Left kidney (tissue), 8 donors: ENCODE results near the gene GP5. TPM values are rescaled to one million over a fixed set of nuclear protein-coding genes. Genes with fewer than 3 reads are reported as not detected.

Experiments used
- DNase-seq: peaks from one replicate; pipeline ENCODE4 v3.0.0-alpha.2; 2013
- long read RNA-seq, 8 donors: transcript quantifications; one replicate each; lab custom pipeline, GENCODE V29; 2026
- polyA plus RNA-seq: library from polyadenylated mRNA; unstranded; fragments of 120-200 nt; gene quantifications from one replicate; pipeline ENCODE4 v1.2.1, GENCODE V29; 2013; ENCODE audit not compliant: insufficient read length

The GP5 gene
- 0.40 TPM for polyA plus RNA-seq
- long read RNA-seq, donor 1, partial matches to known transcripts, result 0 of 1 reads
- long read RNA-seq, donor 1, other reads (novel, unspliced or antisense), result 0 of 1 reads
- long read RNA-seq, donor 2, result 0 reads
- long read RNA-seq, donor 3, result 0 reads
- long read RNA-seq, donor 4, result 0 reads
- long read RNA-seq, donor 5, result 0 reads
- long read RNA-seq, donor 6, result 0 reads
- long read RNA-seq, donor 7, partial matches to known transcripts, result 0 of 2 reads
- long read RNA-seq, donor 7, other reads (novel, unspliced or antisense), result 0 of 2 reads
- long read RNA-seq, donor 8, result 0 reads

DNA sequence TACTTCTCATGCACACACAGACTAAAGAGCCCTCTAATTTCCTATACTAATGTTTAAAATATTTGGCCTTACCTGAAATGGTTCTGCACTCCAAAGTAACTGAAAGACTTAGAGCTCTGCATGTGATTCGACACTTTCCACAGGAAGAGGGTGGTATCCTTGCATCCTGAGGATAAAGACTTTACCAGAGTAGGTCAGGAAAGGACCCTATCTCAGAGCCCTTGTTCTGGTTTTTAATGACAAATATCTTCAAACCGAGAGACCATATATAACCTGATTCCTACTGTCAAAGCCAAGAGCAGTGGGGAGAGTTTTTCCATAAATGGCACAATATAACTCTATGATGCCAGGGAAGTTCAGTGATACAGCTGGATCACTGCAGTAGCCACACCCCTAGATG, at the start of gene GP5:
Gene GP5 (minus strand): TSS at position 101 of the 400 bp plus-strand sequence. CDS start 984 bp downstream, outside the sequence.
- no peak for DNase-seq

DNA sequence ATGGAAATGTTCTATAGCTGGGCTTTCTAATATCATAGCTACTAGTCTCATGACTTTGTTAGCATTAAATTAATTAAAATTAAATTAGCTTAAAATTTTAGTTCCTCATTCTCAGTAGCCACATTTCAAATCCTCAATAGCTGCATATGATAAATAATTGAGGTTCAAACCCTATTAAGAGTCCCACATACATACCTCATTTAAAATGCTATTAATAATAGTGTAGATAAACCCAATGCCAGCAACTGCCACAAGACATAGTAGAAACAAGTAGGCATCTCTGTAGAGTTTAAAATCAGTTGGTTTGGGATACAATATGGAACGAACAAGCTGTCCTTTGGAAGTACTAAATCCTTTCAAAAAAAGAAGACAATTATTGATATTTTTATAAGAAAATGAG, 48.6 kb upstream of the GP5 start:
- DNase-seq, result no peak

DNA sequence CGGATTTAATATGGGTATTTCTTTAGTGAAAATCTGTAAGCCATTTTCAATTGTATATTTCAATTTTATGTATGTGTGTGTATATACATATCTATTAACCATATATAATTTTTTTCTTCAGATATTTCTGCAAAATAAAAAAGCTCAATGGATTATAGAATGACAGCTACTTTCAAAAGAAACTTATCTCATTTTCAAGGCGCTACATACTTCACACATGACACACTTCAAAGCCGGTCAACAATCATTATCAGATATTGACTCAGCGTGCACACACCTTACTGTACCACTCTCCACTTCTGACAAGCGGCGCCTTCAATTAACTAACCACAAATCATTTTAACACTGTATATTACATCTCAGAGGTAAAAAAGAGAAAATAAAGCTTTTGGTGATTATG, 48.1 kb upstream of the GP5 start:
- no peak for DNase-seq

DNA sequence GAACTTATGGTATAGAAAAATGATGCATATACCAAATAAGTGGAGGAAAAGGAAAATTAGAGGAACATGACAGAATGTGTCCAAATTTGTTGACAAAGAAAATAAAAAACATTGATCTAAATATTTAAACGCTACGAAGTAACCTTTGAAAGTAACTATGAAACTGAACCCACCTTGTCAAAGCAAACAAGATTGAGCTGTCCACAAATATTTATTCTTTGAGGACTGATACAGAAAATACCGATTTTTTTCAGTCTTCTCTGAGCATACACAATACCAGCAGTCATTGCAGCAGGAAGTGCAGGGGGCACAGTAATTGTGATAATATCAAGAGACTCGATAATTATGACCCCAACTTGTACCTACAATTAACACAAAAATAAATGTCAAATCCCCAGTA, 47.7 kb upstream of the GP5 start:
- DNase-seq, result no peak

- DNase-seq, result no peak
Observed at GRCh38 chr3:194446172-194446571, 47.1 kb upstream of the GP5 start.

GRCh38 chr3:194443901-194444300, 44.8 kb upstream of the GP5 start:
- no peak for DNase-seq

- no peak for DNase-seq
Observed at GRCh38 chr3:194440756-194441155, 41.7 kb upstream of the GP5 start.

GRCh38 chr3:194439881-194440550, 41.0 kb upstream of the GP5 start:
- DNase-seq, result no peak

DNA sequence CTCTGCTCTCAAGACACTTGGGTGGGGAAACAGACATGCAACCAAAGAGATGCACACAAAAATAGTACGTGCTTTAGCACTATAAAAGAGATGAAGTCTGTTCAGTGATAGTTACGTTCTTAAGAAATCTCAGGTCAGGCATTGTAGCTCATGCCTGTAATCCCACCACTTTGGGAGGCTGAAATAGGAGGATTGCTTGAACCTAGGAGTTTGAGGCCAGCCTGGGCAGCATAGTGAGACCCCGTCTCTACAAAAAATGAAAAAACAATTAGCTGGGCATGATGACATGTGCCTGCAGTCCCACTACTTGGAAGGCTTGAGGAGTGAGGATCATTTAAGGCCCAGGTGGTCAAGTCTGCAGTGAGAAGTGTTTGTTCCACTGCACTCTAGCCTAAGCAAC, 35.4 kb upstream of the GP5 start:
- no peak for DNase-seq

- no peak for DNase-seq
Observed at GRCh38 chr3:194431554-194431953, 32.5 kb upstream of the GP5 start.

GRCh38 chr3:194425399-194425798, 26.3 kb upstream of the GP5 start:
- DNase-seq, result no peak

DNA sequence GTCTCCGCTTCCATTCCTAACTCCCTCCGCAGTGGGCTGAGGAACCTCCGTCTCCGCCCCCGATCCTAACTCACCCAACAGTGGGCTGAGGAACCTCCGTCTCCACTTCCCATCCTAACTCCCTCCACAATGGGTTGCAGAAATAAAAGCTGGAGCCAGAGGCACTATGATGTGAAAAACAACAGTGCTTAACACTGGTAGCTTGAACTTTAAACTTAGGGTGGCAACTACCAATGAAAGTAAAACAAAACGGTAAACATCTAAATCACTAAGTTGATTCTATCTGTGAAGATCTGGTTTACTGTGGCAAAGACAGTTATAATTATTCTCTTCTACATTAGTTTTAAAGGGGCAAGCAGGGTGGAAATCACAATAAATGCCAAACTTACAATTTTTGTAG, 25.9 kb upstream of the GP5 start:
- no peak for DNase-seq

GRCh38 chr3:194424373-194424772, 25.3 kb upstream of the GP5 start:
- DNase-seq, result no peak

DNA sequence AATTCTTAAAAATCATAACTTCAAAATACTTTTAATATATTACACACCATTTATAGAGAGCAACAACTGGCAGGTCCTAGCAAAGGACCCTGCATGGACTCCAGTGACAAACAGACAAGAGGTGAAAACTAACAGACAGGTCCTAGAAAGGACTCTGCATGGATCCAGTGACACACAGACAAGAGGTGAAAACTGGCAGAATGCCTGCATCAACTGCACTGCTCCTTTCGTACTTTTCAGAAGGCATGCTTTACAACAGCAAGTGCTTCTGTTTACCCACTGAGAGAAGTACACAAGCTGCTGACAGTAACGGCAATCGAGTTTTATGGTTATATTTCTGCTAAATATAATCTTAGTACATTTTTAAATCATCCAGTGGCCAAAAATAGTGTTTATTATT, 24.3 kb upstream of the GP5 start:
- no peak for DNase-seq

DNA sequence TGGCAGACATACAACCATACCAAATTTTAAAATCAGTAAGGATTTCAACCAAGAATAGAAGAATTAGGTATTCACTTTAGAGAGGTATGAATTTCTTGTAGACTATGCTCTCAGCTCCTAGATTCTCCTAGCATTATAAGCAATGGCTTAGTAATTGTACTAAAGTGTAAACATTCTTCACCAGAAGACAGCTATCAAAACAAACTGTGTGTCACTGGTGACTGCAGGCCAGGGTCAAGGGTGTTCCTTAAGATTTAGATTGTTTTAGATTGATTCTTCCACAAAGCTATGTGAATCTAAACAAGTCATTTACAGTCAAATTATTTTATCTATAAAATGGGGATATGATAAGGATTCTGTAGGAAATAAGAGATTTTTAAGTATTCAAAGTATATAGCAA, 23.1 kb upstream of the GP5 start:
- no peak for DNase-seq

DNA sequence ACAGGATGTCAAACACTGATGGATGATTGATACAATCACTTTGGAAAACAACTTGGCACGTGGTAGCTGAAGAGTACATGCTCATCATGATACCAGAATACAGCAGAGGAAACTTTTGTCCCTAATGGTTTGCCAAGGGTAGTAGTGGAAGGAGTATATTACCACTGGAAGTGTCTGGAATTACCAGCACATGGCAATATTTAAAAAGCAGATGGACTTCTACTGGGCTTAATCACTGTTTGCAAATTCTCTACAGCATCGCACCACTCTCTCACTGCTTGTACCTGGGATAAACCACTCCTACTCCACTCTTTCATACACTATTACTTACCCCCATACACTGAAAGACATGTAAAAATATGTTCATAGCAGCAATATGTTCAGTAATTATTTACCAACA, 19.6 kb upstream of the GP5 start:
- DNase-seq, result no peak

DNA sequence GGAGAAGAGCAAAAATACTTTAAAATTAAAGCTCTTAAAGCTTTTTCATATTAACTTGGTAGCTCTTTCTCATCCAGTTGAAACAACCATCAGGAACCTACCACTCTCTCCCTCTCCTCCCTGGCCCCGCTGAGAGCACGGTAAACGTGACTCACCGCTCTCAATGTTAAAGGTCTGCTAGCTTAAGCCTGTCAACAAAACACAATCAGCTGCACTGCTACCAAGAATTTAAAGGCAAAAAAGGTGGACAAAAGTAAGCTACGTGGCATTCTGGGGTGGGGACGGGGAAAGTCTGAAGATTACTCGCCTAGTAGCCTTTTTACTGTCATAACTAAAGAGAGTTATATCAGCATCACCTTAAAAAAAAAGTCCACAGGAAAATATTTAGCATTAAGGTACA, 8.4 kb upstream of the GP5 start:
- DNase-seq, result no peak

DNA sequence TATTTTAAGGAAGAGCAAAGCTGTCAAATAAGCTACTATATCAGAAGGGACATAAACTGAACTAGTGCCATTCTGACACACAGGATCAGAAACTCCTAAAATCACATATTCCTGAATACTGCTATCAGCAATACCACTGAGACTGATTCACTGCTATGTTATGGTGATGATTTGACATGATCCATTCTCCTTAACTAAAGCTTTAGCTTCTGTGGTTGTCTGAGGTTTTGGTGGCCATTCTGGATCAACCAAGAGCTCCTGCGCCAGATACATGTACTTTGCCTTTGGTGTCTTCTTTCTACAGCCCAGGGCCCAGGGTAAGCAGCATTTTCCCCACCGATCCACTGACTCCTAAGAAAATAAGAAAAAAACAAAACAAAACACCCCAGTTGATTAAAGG, 6.7 kb upstream of the GP5 start:
- no peak for DNase-seq

DNA sequence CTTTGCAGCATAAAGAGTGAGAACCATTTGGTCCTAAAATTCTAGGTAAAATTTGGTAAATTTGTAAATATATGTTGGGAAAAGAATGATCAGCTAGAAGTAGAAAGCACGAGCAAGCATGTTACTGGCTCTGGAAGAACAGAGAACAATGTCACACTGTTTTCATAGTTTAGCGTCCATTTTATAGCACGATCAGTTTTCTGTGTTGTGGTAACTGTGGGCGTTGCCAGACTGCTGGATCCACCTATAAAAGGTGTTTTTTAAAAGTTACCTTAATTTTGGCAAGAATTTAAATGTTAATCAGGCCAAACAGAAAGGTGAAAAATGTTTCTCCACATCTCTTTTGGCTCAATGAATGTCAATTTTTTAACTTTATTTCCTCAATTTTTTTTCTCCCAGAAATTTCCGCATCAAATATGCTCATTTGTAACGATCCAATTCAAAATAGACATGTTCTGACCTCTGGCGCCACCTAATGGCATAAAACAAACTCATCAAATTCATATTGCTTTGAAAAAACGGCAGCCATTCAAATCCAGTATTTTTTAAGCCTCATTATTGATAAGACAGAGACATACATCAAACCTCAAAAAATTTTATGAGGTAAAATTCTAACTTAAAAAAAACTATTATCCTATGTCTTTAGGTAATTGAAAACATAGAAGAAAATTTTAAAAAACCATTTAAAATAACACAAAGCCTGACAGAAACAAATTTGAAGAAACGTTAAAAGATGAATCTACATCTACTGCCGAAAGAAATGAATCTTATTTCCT, 5.5 kb upstream of the GP5 start:
- DNase-seq, result peak; percentile 52

- no peak for DNase-seq
Observed at GRCh38 chr3:194401868-194402329, 2.8 kb upstream of the GP5 start.

DNA sequence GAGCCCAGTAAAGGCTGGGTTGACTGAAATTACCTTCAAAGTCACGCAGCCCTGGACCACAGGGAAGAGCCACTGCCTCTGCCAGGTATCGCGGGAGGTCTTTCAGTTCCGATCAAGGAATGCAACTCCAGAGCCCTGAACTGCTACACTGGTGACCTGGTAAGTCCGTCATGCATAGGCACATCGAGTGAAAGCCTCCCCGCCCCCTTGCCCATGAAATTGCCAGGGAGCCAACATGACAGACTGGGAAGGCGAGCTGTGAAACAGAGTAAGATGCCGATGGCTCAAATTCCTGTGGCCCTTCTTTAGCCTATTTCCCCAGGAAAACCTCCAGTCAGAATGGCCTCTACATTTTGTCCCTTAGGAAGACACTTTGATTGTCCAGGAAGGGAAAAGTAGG, 2.3 kb upstream of the GP5 start:
- peak; percentile 14 for DNase-seq

DNA sequence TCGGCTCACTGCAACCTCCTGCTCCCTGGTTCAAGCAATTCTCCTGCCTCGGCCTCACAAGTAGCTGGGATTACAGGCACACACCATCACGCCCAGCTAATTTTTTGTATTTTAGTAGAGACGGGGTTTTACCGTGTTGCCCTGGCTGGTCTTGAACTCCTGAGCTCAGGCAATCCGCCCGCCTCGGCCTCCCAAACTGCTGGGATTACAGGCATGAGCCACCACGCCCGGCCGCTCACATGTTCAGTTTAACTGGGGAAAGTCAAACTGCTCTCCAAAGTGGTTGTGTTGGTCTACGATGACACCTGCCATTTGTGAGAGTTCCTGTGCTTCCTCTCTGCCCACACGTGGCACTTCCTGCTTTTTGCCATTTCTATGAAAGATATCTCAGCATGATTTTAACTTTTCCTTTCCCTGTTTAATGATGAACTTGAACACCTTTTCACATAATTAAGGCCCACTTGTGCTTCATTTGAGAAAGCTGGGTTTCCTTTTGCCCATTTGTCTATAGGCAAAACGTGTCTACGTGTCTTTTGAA, 877 bp upstream of the GP5 start:
- no peak for DNase-seq

- no peak for DNase-seq
Observed at GRCh38 chr3:194397757-194398312, 1.2 kb downstream of the GP5 start.
